HT-29 (cell line): ENCODE measurements around the gene NUDT22. TPM values are rescaled to one million over a fixed set of nuclear protein-coding genes. Genes with fewer than 3 reads are reported as not detected.

Experiments used
- DNase-seq: peaks from one replicate; pipeline ENCODE4 v3.0.0-alpha.2; 2015; ENCODE audit warnings: low spot score
- total RNA-seq: library from RNA; depleted of rRNA; stranded (reverse); fragments of >200 nt; shearing (Covaris generic); gene quantifications from 2 replicates; pipeline ENCODE4 v1.2.3, GENCODE V29; 2014

NUDT22 gene
- total RNA-seq, 1 experiment from 2014 or later: 226 TPM

- no peak for DNase-seq
These were observed 1.4 kb downstream of the NUDT22 start for GRCh38 chr11:64227405-64227956.

- no peak for DNase-seq
These were observed 3.1 kb downstream of the NUDT22 start for GRCh38 chr11:64229090-64229743.

GRCh38 chr11:64229744-64230170 lies 3.7 kb downstream of the NUDT22 start:
- DNase-seq: no peak

- DNase-seq: peak; percentile 93
These were observed 4.3 kb downstream of the NUDT22 start, which contains the start of gene DNAJC4 for GRCh38 chr11:64230171-64230984. TSS of gene DNAJC4 (plus strand) at chr11:64230548. CDS start at chr11:64230855, 307 bp downstream.

GRCh38 chr11:64230985-64231365 lies 4.9 kb downstream of the NUDT22 start:
- no peak for DNase-seq

GRCh38 chr11:64231546-64231945 lies 5.5 kb downstream of the NUDT22 start:
- no peak for DNase-seq

GRCh38 chr11:64232182-64232966 lies 6.3 kb downstream of the NUDT22 start:
- DNase-seq: no peak

- DNase-seq: no peak
These were observed 6.9 kb downstream of the NUDT22 start for GRCh38 chr11:64232967-64233315.

- peak; percentile 44 for DNase-seq
These were observed 8.0 kb downstream of the NUDT22 start, which contains the start of gene VEGFB for GRCh38 chr11:64233913-64234586. TSS of gene VEGFB (plus strand) at chr11:64234584. CDS start at chr11:64234834, 250 bp downstream.

GRCh38 chr11:64234647-64235379 lies 8.7 kb downstream of the NUDT22 start:
- DNase-seq: peak; percentile 51

GRCh38 chr11:64235437-64236161 lies 9.5 kb downstream of the NUDT22 start:
- DNase-seq: no peak

- DNase-seq: peak; percentile 98
These were observed 11.4 kb downstream of the NUDT22 start for GRCh38 chr11:64237484-64237951.

- no peak for DNase-seq
These were observed 12.0 kb downstream of the NUDT22 start for GRCh38 chr11:64238076-64238475.

GRCh38 chr11:64238999-64239398 lies 12.9 kb downstream of the NUDT22 start:
- DNase-seq: no peak

- no peak for DNase-seq
These were observed 13.8 kb downstream of the NUDT22 start for GRCh38 chr11:64239662-64240434.

GRCh38 chr11:64240435-64241240 lies 14.6 kb downstream of the NUDT22 start, which contains the start of gene FKBP2:
TSS of gene FKBP2 (plus strand) at chr11:64241095. CDS start at chr11:64242388, 1,293 bp downstream.
- DNase-seq: peak; percentile 99

- peak; percentile 100 for DNase-seq
These were observed 15.1 kb downstream of the NUDT22 start for GRCh38 chr11:64241241-64241490.
